AG09319 (cell line): Measurements from ENCODE around the gene TIMM23.

Experiments used
- DNase-seq: peaks from one replicate; pipeline ENCODE4 v3.0.0-alpha.2; 2010; ENCODE audit warnings: low read depth; ENCODE audit errors: extremely low read depth
- CTCF ChIP-seq: IDR thresholded peaks from 2 replicates; pipeline ENCODE4 v1.5.1; 2011; ENCODE audit warnings: low read depth, mild to moderate bottlenecking, inconsistent platforms, low read length, moderate library complexity

TIMM23 gene

DNA sequence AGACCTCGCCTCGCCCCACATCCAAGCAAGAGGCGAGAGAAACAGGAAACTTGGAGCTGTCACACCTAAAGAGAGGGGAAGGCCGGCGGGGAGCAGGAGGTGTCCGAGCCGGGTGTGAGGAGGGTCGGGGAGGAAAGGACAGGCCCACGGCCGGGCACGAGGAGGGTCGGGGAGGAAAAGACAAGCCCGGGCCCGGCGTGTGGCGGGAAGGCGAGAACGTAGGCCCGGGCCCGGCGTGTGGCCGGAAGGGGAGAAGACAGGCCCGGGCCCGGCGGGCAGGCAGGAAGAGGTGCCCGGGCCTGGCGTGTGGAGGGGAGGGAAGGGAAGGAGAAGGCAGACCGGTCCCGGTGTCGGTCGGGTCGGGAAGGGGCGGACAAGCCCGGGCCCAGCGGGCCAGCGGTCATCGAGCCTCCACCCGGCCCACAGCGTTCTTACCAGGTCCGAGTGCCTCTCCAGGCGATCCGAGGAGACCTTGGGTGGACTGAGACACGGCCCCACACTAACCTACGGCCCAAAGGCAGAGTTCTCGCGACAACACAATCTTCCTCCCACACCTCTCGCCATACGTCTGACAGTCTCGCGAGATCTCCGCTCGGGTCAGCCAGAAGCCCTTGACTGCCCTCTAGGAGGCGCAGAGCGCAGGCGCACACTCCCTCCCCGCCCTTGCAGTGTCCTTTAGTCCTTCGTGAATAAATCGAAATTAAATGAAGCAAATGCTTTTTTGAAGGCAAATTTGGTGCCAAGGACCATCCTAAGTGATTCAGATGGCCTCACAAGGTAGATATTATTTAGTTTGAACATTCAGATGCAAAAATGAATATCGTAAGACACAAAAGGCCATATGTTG, 58.0 kb downstream of the TIMM23 start, which contains the start of gene NCOA4:
NCOA4 (minus strand) TSS at position 533 of the 847 bp plus-strand sequence. CDS start 13,943 bp downstream, outside the sequence.
- peak; percentile 97 for DNase-seq
- TF ChIP-seq CTCF = peak; percentile 80

GRCh38 chr10:46031648-46032532, 59.6 kb downstream of the TIMM23 start:
- no peak for TF ChIP-seq CTCF
- no peak for DNase-seq

DNA sequence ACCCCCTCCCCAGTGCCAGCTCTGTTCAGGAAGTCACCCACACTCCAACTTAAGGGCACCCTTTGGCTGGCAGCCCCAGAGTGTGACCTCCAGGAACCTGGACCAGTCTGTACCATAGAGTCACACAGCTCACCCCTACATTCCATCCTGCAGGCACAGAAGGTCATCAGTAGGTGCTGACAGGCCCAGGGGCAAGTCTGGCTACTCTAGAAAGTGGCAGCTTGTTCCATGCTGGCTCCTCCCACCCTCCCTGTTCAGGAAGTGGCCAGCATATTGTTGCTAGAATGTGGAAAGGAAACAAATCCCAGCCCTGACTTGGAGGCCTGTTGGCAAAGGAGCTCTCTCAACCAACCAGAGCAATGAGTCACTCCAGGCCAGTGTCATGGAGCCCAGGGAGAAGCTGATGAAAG, 61.3 kb downstream of the TIMM23 start:
- TF ChIP-seq CTCF = no peak
- peak; percentile 51 for DNase-seq

DNA sequence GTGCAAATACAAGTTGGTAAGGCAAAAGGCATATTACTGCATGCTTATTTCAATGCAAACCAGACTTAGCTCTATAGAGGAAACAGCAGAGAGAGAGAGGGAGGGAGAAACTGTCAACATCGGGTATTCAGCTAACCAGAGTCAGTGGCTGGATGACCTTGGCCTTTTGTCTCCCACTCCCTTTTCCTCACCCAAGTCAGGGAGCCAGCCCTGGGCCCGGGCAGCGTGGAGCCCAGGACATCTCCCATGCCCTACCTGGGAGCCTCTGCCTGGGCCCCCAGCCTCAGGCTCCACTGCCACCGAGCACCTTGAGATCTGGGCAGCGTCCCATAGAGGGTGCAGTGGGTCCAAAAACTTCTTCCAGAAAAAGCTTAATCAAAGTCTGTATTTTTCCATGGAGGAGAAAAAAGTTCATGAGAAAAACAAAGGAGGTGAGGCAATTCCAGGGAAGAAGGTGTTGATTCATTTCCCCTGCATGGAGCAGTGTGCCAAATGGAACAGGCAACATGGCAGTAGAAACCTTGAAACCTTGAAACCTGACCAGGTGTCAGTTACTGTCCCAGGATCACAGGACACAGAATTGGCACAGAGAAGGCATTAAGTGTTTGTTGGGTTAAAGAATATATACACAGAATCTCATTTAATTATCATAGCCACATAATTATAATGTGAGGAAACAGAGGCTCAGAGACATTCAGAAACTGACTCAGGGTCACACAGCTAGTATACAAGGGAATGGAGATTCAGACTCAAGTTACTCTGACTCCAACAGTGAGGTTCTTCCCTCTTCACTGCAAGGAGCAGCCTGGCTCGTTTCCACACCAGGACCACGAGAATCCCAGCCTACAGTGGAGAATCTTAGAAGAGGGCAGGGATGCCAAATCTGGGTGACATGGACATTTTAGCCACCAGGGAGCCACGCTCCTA, 63.9 kb downstream of the TIMM23 start:
- DNase-seq = no peak
- no peak for TF ChIP-seq CTCF

- no peak for TF ChIP-seq CTCF
These were observed 65.0 kb downstream of the TIMM23 start for GRCh38 chr10:46037107-46037825.

DNA sequence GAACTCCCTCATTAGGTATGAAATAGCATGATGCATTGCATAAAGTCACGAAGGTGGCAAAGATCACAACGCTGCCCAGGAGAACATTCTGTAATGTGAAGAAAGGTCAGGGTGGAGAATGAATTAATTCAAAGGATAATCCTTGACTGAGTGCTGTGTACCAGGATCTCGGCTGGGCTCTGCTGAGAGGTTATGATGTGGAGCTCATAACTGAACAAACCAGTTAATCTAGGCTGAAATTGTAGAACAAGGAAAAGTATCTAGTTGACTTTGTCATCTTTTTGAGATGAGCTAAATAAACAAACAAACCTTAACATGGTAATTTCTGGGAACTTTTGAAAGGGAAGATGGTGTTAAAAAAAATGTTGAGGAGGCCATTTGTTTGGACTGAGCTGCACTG, 67.7 kb downstream of the TIMM23 start:
- TF ChIP-seq CTCF = no peak

More at GRCh38 chr10:46037107-46037825, 65.0 kb downstream of the TIMM23 start:
- DNase-seq = no peak

More for the DNA sequence above, 67.7 kb downstream of the TIMM23 start:
- no peak for DNase-seq
